SJCRH30 (cell line): ENCODE measurements around the gene TRABD. TPM values are rescaled to one million over a fixed set of nuclear protein-coding genes. Genes with fewer than 3 reads are reported as not detected.
A peak's percentile ranks its signal among the peaks of the same experiment; 100 is the strongest.
"Not testable (repeated sequence)": the region's sequence is repeated elsewhere in the genome, so short reads cannot be mapped to it uniquely, and the experiment has no call there.

Experiments
- DNase-seq, 2 experiments: peaks; one replicate each; pipeline ENCODE4 v3.0.0-alpha.2; 2015 to 2020
- H3K27ac ChIP-seq: fragments of 250-450 bp; sonication (Bioruptor Pico); 2 replicates; pipeline ENCODE4 v1.5.1; 2020; ENCODE audit warnings: mild to moderate bottlenecking, moderate library complexity
- H3K27me3 ChIP-seq: fragments of 250-450 bp; sonication (Bioruptor Pico); 2 replicates; pipeline ENCODE4 v1.5.1; 2020; ENCODE audit warnings: mild to moderate bottlenecking, moderate library complexity
- H3K36me3 ChIP-seq: fragments of 250-450 bp; sonication (Bioruptor Pico); 2 replicates; pipeline ENCODE4 v1.5.1; 2020; ENCODE audit warnings: mild to moderate bottlenecking, moderate library complexity
- H3K4me1 ChIP-seq: fragments of 250-450 bp; sonication (Bioruptor Pico); 2 replicates; pipeline ENCODE4 v1.5.1; 2020; ENCODE audit warnings: mild to moderate bottlenecking, moderate library complexity
- H3K4me3 ChIP-seq: fragments of 250-450 bp; sonication (Bioruptor Pico); 2 replicates; pipeline ENCODE4 v1.5.1; 2020; ENCODE audit warnings: mild to moderate bottlenecking, moderate library complexity
- H3K9me3 ChIP-seq: fragments of 250-450 bp; sonication (Bioruptor Pico); replicated peaks from 2 replicates; pipeline ENCODE4 v1.5.1; 2020; ENCODE audit warnings: mild to moderate bottlenecking, moderate library complexity
- total RNA-seq: library from RNA; depleted of rRNA; stranded (reverse); fragments of >200 nt; shearing (Covaris generic); gene quantifications from 2 replicates; pipeline ENCODE4 v1.2.3, GENCODE V29; 2014

TRABD gene
- total RNA-seq, 1 experiment from 2014 or later, result 39.1 TPM

- H3K36me3 ChIP-seq, result peaks cover 15% of the 10 kb centered on the region
Observed at GRCh38 chr22:50197000-50197800, 11.5 kb downstream of the TRABD start.

GRCh38 chr22:50197856-50198623 lies 12.3 kb downstream of the TRABD start:
- peaks cover 20% of the 10 kb centered on the region for H3K36me3 ChIP-seq
- no peak overlapping the region for H3K27ac ChIP-seq
- H3K9me3 ChIP-seq, result no peaks in the 10 kb centered on the region
- no peaks in the 10 kb centered on the region; the same call in 1 of the 2 replicates for H3K4me1 ChIP-seq
- H3K4me3 ChIP-seq, result no peak overlapping the region
- no peaks in the 10 kb centered on the region for H3K27me3 ChIP-seq
- DNase-seq, result no peak

More at GRCh38 chr22:50197000-50197800, 11.5 kb downstream of the TRABD start:
- Histone ChIP-seq H3K27ac (no peak overlapping the region), H3K4me1 (no peaks in the 10 kb centered on the region; the same call in 1 of the 2 replicates), H3K27me3 (no peaks in the 10 kb centered on the region), H3K4me3 (no peak overlapping the region), H3K9me3 (no peaks in the 10 kb centered on the region)
- DNase-seq, result no peak

GRCh38 chr22:50198624-50199017 lies 12.9 kb downstream of the TRABD start:
- Histone ChIP-seq H3K36me3 (peaks cover 24% of the 10 kb centered on the region), H3K4me3 (no peak overlapping the region), H3K9me3 (no peaks in the 10 kb centered on the region), H3K27me3 (no peaks in the 10 kb centered on the region), H3K4me1 (no peaks in the 10 kb centered on the region; the same call in 1 of the 2 replicates), H3K27ac (no peak overlapping the region)
- no peak for DNase-seq

GRCh38 chr22:50199251-50199721 lies 13.6 kb downstream of the TRABD start:
- H3K27ac ChIP-seq, result no peak overlapping the region
- no peaks in the 10 kb centered on the region for H3K27me3 ChIP-seq
- no peaks in the 10 kb centered on the region for H3K9me3 ChIP-seq
- H3K36me3 ChIP-seq, result peaks cover 23% of the 10 kb centered on the region
- H3K4me1 ChIP-seq, result no peaks in the 10 kb centered on the region; the same call in 1 of the 2 replicates
- DNase-seq, result no peak
- no peak overlapping the region for H3K4me3 ChIP-seq

- Histone ChIP-seq H3K27ac (no peak overlapping the region), H3K9me3 (no peaks in the 10 kb centered on the region), H3K36me3 (peaks cover 17% of the 10 kb centered on the region), H3K27me3 (no peaks in the 10 kb centered on the region), H3K4me3 (peak overlapping the region; percentile 68), H3K4me1 (no peaks in the 10 kb centered on the region; the same call in 1 of the 2 replicates)
- DNase-seq, result peak in 1 of 2 experiments; percentile 49
Observed at GRCh38 chr22:50199829-50200460, 14.2 kb downstream of the TRABD start.

- DNase-seq, result peak; percentile 95 to 96
- Histone ChIP-seq H3K4me1 (no peaks in the 10 kb centered on the region; the same call in 1 of the 2 replicates), H3K27me3 (no peaks in the 10 kb centered on the region), H3K4me3 (peak within 1 kb of the TSS; percentile 68), H3K27ac (no peak within 1 kb of the TSS), H3K9me3 (no peaks in the 10 kb centered on the region), H3K36me3 (peaks cover 16% of the 10 kb centered on the region)
Observed at GRCh38 chr22:50200461-50201190, 14.9 kb downstream of the TRABD start, which contains the start of gene SELENOO. SELENOO (plus strand) TSS chr22:50201011; CDS start chr22:50201037, 26 bp downstream.

GRCh38 chr22:50201191-50202129 lies 15.7 kb downstream of the TRABD start:
- H3K27ac ChIP-seq, result no peak overlapping the region
- no peaks in the 10 kb centered on the region for H3K9me3 ChIP-seq
- DNase-seq, result no peak
- H3K36me3 ChIP-seq, result peaks cover 20% of the 10 kb centered on the region
- H3K4me3 ChIP-seq, result peak overlapping the region; percentile 68
- no peaks in the 10 kb centered on the region; the same call in 1 of the 2 replicates for H3K4me1 ChIP-seq
- no peaks in the 10 kb centered on the region for H3K27me3 ChIP-seq

- Histone ChIP-seq H3K36me3 (peaks cover 21% of the 10 kb centered on the region), H3K9me3 (no peaks in the 10 kb centered on the region), H3K4me1 (no peaks in the 10 kb centered on the region; the same call in 1 of the 2 replicates), H3K4me3 (peak overlapping the region; percentile 68), H3K27me3 (no peaks in the 10 kb centered on the region), H3K27ac (no peak overlapping the region)
- no peak for DNase-seq
Observed at GRCh38 chr22:50202130-50202666, 16.5 kb downstream of the TRABD start.

- Histone ChIP-seq H3K4me3 (no peak overlapping the region), H3K4me1 (no peaks in the 10 kb centered on the region; the same call in 1 of the 2 replicates), H3K27ac (no peak overlapping the region), H3K27me3 (no peaks in the 10 kb centered on the region), H3K36me3 (peaks cover 19% of the 10 kb centered on the region), H3K9me3 (no peaks in the 10 kb centered on the region)
- no peak for DNase-seq
Observed at GRCh38 chr22:50203288-50203687, 17.6 kb downstream of the TRABD start.

GRCh38 chr22:50204571-50204970 lies 18.9 kb downstream of the TRABD start:
- Histone ChIP-seq H3K27ac (no peak overlapping the region), H3K4me1 (no peaks in the 10 kb centered on the region; the same call in 1 of the 2 replicates), H3K36me3 (peaks cover 19% of the 10 kb centered on the region), H3K9me3 (no peaks in the 10 kb centered on the region), H3K4me3 (no peak overlapping the region), H3K27me3 (no peaks in the 10 kb centered on the region)
- DNase-seq, result no peak

- H3K4me3 ChIP-seq, H3K27ac ChIP-seq, DNase-seq, H3K9me3 ChIP-seq, H3K27me3 ChIP-seq, H3K4me1 ChIP-seq: not testable (repeated sequence)
- peaks cover 19% of the 10 kb centered on the region for H3K36me3 ChIP-seq
Observed at GRCh38 chr22:50204998-50205397, 19.3 kb downstream of the TRABD start.

GRCh38 chr22:50205781-50206569 lies 20.3 kb downstream of the TRABD start:
- H3K27me3 ChIP-seq, result no peaks in the 10 kb centered on the region
- no peaks in the 10 kb centered on the region for H3K4me1 ChIP-seq
- H3K4me3 ChIP-seq, result no peak overlapping the region
- no peaks in the 10 kb centered on the region for H3K9me3 ChIP-seq
- no peak for DNase-seq
- H3K27ac ChIP-seq, result no peak overlapping the region
- peaks cover 21% of the 10 kb centered on the region for H3K36me3 ChIP-seq
